Measurements from ENCODE around the gene DDX39A. TPM values are rescaled to one million over a fixed set of nuclear protein-coding genes. Genes with fewer than 3 reads are reported as not detected.
"Not testable (repeated sequence)": the region's sequence is repeated elsewhere in the genome, so short reads cannot be mapped to it uniquely, and the experiment has no call there.

The DDX39A gene
- total and polyA plus RNA-seq, 2 donors (not counting 1 experiment from before 2014, with no cell fraction given) = 178 to 393 TPM

- no peak overlapping the region for H3K27ac ChIP-seq (ENCODE audit: low read length in 2 of 2)
- H3K4me3 Mint-ChIP-seq = no peak overlapping the region
- H3K4me1 ChIP-seq (ENCODE audit: control insufficient read depth in 2 of 2, insufficient read depth in 2 of 2, low read length in 2 of 2) = no peaks in the 10 kb centered on the region
- ATAC-seq (ENCODE audit: low read depth) = no peak
- H3K4me1 Mint-ChIP-seq = no peaks in the 10 kb centered on the region
- H4K20me1 ChIP-seq (ENCODE audit: control insufficient read depth, insufficient read depth, low read length, poor library complexity, severe bottlenecking) = no peaks in the 10 kb centered on the region
- H3K27me3 Mint-ChIP-seq = no peaks in the 10 kb centered on the region
- no peaks in the 10 kb centered on the region for H3K79me2 ChIP-seq (ENCODE audit: control insufficient read depth, insufficient read depth, low read length)
- no peak for DNase-seq
- H3K4me2 ChIP-seq (replicated peaks; ENCODE audit: low read depth, low read length, poor library complexity, severe bottlenecking) = no peak overlapping the region
- H3K9me3 ChIP-seq (ENCODE audit: control extremely low read depth in 1 of 3, control insufficient read depth in 2 of 3, insufficient read depth in 1 of 3, low read length in 2 of 3) = no peaks in the 10 kb centered on the region
- ChIA-PET CTCF (interaction anchor here (1.0 to 1.4 kb wide), 2 partner anchors 12 to 19 kb away, joined by 3 read pairs; no protein-coding TSS in a partner anchor), POLR2A (no interaction called here)
- no peak overlapping the region for H3K27ac Mint-ChIP-seq
- no peaks in the 10 kb centered on the region for H3K9me3 Mint-ChIP-seq (ENCODE audit: insufficient read depth)
- no peak overlapping the region for H3K9ac ChIP-seq (ENCODE audit: low read length)
- no peaks in the 10 kb centered on the region for H3K27me3 ChIP-seq (replicated peaks in 1 of 4; ENCODE audit: control extremely low read depth in 1 of 4, control insufficient read depth in 3 of 4, insufficient read depth in 4 of 4, low read length in 3 of 4)
- TF ChIP-seq CTCF (IDR thresholded peaks at IDR 0.05) (peak; percentile 25), EZH2 (IDR thresholded peaks at IDR 0.05; ENCODE audit: borderline replicate concordance, insufficient read depth, low read depth, low read length, poor library complexity, severe bottlenecking) (no peak)
- WGBS (ENCODE audit: insufficient coverage) = 89% methylated on average over 2 of the region's 2 CpGs
- H3K4me3 ChIP-seq (ENCODE audit: control extremely low read depth in 1 of 5, extremely low read depth in 1 of 5, insufficient read depth in 1 of 5, low read depth in 2 of 5, low read length in 4 of 5) = no peak overlapping the region
- H3K36me3 ChIP-seq (replicated peaks in 1 of 2; ENCODE audit: control extremely low read depth in 1 of 2, control insufficient read depth in 1 of 2, extremely low read depth in 1 of 2, insufficient read depth in 2 of 2, low read length in 1 of 2) = peaks cover 8 to 65% of the 10 kb centered on the region in 2 experiments
- intact Hi-C loops (cut with micrococcal nuclease) = no loop called here
- no peak overlapping the region for H2AFZ ChIP-seq (ENCODE audit: insufficient read depth, low read depth, low read length, poor library complexity, severe bottlenecking)
These were observed 41.8 kb upstream of the DDX39A start for GRCh38 chr19:14460935-14461334.

- Mint-ChIP-seq H3K27me3 (no peaks in the 10 kb centered on the region), H3K4me1 (no peaks in the 10 kb centered on the region), H3K4me3 (no peak overlapping the region), H3K9me3 (ENCODE audit: insufficient read depth) (no peaks in the 10 kb centered on the region), H3K27ac (no peak overlapping the region)
- WGBS (ENCODE audit: insufficient coverage) = 80% methylated on average over 1 of the region's 5 CpGs
- Histone ChIP-seq H2AFZ (ENCODE audit: insufficient read depth, low read depth, low read length, poor library complexity, severe bottlenecking) (no peak overlapping the region), H3K27ac (ENCODE audit: low read length in 2 of 2) (no peak overlapping the region), H3K9ac (ENCODE audit: low read length) (no peak overlapping the region), H3K9me3 (ENCODE audit: control extremely low read depth in 1 of 3, control insufficient read depth in 2 of 3, insufficient read depth in 1 of 3, low read length in 2 of 3) (no peaks in the 10 kb centered on the region), H3K4me2 (replicated peaks; ENCODE audit: low read depth, low read length, poor library complexity, severe bottlenecking) (no peak overlapping the region), H3K79me2 (ENCODE audit: control insufficient read depth, insufficient read depth, low read length) (no peaks in the 10 kb centered on the region), H4K20me1 (ENCODE audit: control insufficient read depth, insufficient read depth, low read length, poor library complexity, severe bottlenecking) (no peaks in the 10 kb centered on the region), H3K36me3 (replicated peaks in 1 of 2; ENCODE audit: control extremely low read depth in 1 of 2, control insufficient read depth in 1 of 2, extremely low read depth in 1 of 2, insufficient read depth in 2 of 2, low read length in 1 of 2) (peaks cover 6 to 63% of the 10 kb centered on the region in 2 experiments), H3K4me3 (ENCODE audit: control extremely low read depth in 1 of 5, extremely low read depth in 1 of 5, insufficient read depth in 1 of 5, low read depth in 2 of 5, low read length in 4 of 5) (no peak overlapping the region), H3K4me1 (ENCODE audit: control insufficient read depth in 2 of 2, insufficient read depth in 2 of 2, low read length in 2 of 2) (no peaks in the 10 kb centered on the region), H3K27me3 (replicated peaks in 1 of 4; ENCODE audit: control extremely low read depth in 1 of 4, control insufficient read depth in 3 of 4, insufficient read depth in 4 of 4, low read length in 3 of 4) (no peaks in the 10 kb centered on the region)
- POLR2A ChIA-PET = no interaction called here
- CTCF ChIA-PET = interaction anchor here (0.6 kb wide), 2 partner anchors 13 to 60 kb away, joined by 4 read pairs; no protein-coding TSS in a partner anchor
- intact Hi-C loops (cut with micrococcal nuclease) = no loop called here
- TF ChIP-seq CTCF (IDR thresholded peaks at IDR 0.05) (no peak), EZH2 (IDR thresholded peaks at IDR 0.05; ENCODE audit: borderline replicate concordance, insufficient read depth, low read depth, low read length, poor library complexity, severe bottlenecking) (no peak)
- ATAC-seq (ENCODE audit: low read depth) (no peak), DNase-seq (no peak)
These were observed 40.6 kb upstream of the DDX39A start for GRCh38 chr19:14459703-14460102.

GRCh38 chr19:14452303-14452702 is 33.2 kb upstream of the DDX39A start:
- 100% methylated on average over 3 of the region's 3 CpGs for WGBS (ENCODE audit: insufficient coverage)

More at GRCh38 chr19:14452303-14452702, 33.2 kb upstream of the DDX39A start:
- H3K27ac Mint-ChIP-seq; H3K9me3 ChIP-seq (ENCODE audit: control extremely low read depth in 1 of 3, control insufficient read depth in 2 of 3, insufficient read depth in 1 of 3, low read length in 2 of 3); H3K27me3 ChIP-seq (replicated peaks in 1 of 4; ENCODE audit: control extremely low read depth in 1 of 4, control insufficient read depth in 3 of 4, insufficient read depth in 4 of 4, low read length in 3 of 4); H3K4me1 Mint-ChIP-seq; H3K9me3 Mint-ChIP-seq (ENCODE audit: insufficient read depth); DNase-seq; H3K4me3 ChIP-seq (ENCODE audit: control extremely low read depth in 1 of 5, extremely low read depth in 1 of 5, insufficient read depth in 1 of 5, low read depth in 2 of 5, low read length in 4 of 5); ATAC-seq (ENCODE audit: low read depth); intact Hi-C loops (cut with micrococcal nuclease); H3K9ac ChIP-seq (ENCODE audit: low read length); H2AFZ ChIP-seq (ENCODE audit: insufficient read depth, low read depth, low read length, poor library complexity, severe bottlenecking); H3K4me3 Mint-ChIP-seq; POLR2A ChIA-PET; H3K4me2 ChIP-seq (replicated peaks; ENCODE audit: low read depth, low read length, poor library complexity, severe bottlenecking); H3K27ac ChIP-seq (ENCODE audit: low read length in 2 of 2); H3K4me1 ChIP-seq (ENCODE audit: control insufficient read depth in 2 of 2, insufficient read depth in 2 of 2, low read length in 2 of 2); H3K27me3 Mint-ChIP-seq: not testable (repeated sequence)
- CTCF ChIA-PET = interaction anchor here (0.7 kb wide), 1 partner anchor 60 kb away, joined by 4 read pairs; no protein-coding TSS in a partner anchor
- H3K36me3 ChIP-seq (replicated peaks in 1 of 2; ENCODE audit: control extremely low read depth in 1 of 2, control insufficient read depth in 1 of 2, extremely low read depth in 1 of 2, insufficient read depth in 2 of 2, low read length in 1 of 2) = peaks cover 0 to 65% of the 10 kb centered on the region in 2 experiments
- peaks cover 39% of the 10 kb centered on the region for H3K79me2 ChIP-seq (ENCODE audit: control insufficient read depth, insufficient read depth, low read length)
- H4K20me1 ChIP-seq (ENCODE audit: control insufficient read depth, insufficient read depth, low read length, poor library complexity, severe bottlenecking) = peaks cover 35% of the 10 kb centered on the region
